H1 (cell line): ENCODE data around the gene URB2. TPM values are rescaled to one million over a fixed set of nuclear protein-coding genes. Genes with fewer than 3 reads are reported as not detected.

Experiments
- SP1 ChIP-seq: IDR thresholded peaks from 2 replicates; pipeline ENCODE4 v1.6.1; 2011; ENCODE audit warnings: low read depth, low read length
- polyA plus RNA-seq, 7 experiments: library from polyadenylated mRNA; depleted of rRNA in 3 of 7; stranded (reverse) in 5 of 7; unstranded in 2 of 7; fragments of >200 nt in 5 of 7; fragments of 200-250 nt in 2 of 7; gene quantifications; 1 replicate in 5 of 7; 2 replicates in 1 of 7; 4 replicates in 1 of 7; pipeline versions ENCODE4 v1.2.1 to v1.2.3, GENCODE V29; 2011 to 2013; ENCODE audit warnings: missing spikeins in 2 of 7, mixed read lengths in 2 of 7
- total RNA-seq: library from RNA; stranded (reverse); fragmentation: NEBNext Ultra II Directional; extraction: Animal tissue kit (Norgen Biotek cat#: 25700); gene quantifications from 2 replicates; pipeline ENCODE4 v1.2.1, GENCODE V29; 2021
- TF ChIP-seq, protein P1 (sequence below): fragments of 300-600 bp; sonication (generic); IDR thresholded peaks from 2 replicates; pipeline ENCODE4 v1.7.1; 2012; ENCODE audit warnings: low read length, moderate library complexity, mild to moderate bottlenecking, inconsistent platforms; ENCODE audit not compliant: insufficient replicate concordance

URB2 gene
- total and polyA plus RNA-seq, 2 of the 8 experiments (the other 6 are each of a cell fraction or from before 2014, with no cell fraction given): 13.7 to 33.0 TPM

DNA sequence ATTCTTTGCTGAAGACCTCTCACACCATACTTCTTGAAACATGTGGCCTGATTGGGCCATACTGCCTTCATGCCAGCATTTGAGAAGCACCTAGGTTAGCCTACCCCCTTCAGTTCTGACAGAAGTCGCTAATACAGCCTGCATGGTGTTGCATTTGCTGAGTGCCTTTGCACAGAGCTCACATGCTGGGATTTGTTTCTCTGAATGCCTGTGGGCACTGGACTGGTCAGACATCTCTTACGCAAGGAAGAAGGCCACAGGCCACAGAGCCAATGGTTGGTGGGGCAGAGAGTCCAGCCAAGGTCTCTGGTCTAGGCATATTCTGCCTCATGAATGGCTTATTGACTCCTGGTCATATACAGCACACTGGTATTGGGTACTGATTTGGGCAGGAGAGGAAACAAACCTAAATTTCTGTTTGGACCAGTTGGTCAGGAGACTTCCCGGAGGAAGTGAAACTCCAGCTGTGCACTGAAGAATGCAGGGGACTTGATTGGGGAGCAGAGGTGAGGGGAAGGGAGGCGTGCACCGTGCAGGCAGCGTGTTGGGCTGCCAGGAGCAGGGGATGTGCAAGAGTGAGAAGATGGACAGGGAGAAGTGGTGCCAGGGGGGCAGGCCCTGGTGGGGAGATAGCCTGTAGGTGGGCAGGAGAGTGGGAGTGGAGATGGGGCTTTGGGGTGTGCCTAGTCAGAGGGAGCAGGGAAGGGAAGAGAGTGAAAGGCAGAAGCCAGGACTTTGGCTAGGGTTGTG lies 18.1 kb downstream of the URB2 start (continued):
- TF ChIP-seq, protein P1, sequence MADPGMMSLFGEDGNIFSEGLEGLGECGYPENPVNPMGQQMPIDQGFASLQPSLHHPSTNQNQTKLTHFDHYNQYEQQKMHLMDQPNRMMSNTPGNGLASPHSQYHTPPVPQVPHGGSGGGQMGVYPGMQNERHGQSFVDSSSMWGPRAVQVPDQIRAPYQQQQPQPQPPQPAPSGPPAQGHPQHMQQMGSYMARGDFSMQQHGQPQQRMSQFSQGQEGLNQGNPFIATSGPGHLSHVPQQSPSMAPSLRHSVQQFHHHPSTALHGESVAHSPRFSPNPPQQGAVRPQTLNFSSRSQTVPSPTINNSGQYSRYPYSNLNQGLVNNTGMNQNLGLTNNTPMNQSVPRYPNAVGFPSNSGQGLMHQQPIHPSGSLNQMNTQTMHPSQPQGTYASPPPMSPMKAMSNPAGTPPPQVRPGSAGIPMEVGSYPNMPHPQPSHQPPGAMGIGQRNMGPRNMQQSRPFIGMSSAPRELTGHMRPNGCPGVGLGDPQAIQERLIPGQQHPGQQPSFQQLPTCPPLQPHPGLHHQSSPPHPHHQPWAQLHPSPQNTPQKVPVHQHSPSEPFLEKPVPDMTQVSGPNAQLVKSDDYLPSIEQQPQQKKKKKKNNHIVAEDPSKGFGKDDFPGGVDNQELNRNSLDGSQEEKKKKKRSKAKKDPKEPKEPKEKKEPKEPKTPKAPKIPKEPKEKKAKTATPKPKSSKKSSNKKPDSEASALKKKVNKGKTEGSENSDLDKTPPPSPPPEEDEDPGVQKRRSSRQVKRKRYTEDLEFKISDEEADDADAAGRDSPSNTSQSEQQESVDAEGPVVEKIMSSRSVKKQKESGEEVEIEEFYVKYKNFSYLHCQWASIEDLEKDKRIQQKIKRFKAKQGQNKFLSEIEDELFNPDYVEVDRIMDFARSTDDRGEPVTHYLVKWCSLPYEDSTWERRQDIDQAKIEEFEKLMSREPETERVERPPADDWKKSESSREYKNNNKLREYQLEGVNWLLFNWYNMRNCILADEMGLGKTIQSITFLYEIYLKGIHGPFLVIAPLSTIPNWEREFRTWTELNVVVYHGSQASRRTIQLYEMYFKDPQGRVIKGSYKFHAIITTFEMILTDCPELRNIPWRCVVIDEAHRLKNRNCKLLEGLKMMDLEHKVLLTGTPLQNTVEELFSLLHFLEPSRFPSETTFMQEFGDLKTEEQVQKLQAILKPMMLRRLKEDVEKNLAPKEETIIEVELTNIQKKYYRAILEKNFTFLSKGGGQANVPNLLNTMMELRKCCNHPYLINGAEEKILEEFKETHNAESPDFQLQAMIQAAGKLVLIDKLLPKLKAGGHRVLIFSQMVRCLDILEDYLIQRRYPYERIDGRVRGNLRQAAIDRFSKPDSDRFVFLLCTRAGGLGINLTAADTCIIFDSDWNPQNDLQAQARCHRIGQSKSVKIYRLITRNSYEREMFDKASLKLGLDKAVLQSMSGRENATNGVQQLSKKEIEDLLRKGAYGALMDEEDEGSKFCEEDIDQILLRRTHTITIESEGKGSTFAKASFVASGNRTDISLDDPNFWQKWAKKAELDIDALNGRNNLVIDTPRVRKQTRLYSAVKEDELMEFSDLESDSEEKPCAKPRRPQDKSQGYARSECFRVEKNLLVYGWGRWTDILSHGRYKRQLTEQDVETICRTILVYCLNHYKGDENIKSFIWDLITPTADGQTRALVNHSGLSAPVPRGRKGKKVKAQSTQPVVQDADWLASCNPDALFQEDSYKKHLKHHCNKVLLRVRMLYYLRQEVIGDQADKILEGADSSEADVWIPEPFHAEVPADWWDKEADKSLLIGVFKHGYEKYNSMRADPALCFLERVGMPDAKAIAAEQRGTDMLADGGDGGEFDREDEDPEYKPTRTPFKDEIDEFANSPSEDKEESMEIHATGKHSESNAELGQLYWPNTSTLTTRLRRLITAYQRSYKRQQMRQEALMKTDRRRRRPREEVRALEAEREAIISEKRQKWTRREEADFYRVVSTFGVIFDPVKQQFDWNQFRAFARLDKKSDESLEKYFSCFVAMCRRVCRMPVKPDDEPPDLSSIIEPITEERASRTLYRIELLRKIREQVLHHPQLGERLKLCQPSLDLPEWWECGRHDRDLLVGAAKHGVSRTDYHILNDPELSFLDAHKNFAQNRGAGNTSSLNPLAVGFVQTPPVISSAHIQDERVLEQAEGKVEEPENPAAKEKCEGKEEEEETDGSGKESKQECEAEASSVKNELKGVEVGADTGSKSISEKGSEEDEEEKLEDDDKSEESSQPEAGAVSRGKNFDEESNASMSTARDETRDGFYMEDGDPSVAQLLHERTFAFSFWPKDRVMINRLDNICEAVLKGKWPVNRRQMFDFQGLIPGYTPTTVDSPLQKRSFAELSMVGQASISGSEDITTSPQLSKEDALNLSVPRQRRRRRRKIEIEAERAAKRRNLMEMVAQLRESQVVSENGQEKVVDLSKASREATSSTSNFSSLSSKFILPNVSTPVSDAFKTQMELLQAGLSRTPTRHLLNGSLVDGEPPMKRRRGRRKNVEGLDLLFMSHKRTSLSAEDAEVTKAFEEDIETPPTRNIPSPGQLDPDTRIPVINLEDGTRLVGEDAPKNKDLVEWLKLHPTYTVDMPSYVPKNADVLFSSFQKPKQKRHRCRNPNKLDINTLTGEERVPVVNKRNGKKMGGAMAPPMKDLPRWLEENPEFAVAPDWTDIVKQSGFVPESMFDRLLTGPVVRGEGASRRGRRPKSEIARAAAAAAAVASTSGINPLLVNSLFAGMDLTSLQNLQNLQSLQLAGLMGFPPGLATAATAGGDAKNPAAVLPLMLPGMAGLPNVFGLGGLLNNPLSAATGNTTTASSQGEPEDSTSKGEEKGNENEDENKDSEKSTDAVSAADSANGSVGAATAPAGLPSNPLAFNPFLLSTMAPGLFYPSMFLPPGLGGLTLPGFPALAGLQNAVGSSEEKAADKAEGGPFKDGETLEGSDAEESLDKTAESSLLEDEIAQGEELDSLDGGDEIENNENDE: no peak
- TF ChIP-seq SP1: no peak
